NCI-H748 (cell line): ENCODE measurements around the gene CLCN2.

ENCODE experiments used
- DNase-seq: peaks from one replicate; lab custom pipeline; 2025; ENCODE audit not compliant: unreplicated experiment; lab: John Stamatoyannopoulos, UW

The CLCN2 gene

DNA sequence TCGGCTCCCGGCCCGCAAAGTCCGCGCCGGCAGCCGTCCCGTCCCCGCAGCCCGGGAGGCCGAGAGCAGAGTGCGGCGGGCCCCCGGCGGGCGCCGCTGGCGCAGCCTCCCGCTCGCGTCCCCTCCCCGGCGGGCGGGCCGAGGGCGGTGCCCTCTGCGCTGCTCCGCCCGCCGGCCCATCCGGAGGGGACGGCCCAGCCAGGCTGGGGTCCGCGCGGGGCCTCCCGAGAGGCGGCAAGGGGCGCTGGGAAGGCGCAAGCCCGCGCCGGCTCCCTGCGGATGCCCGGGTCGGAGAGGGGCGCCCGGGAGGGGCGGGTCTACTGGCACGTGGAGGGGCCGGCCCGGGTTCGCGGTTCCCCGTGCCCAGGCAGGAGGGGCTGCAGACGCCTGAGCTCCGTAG is at the start of gene CLCN2, which contains the start of gene POLR2H:
Gene CLCN2 (minus strand): TSS at position 74 of the 400 bp plus-strand sequence. CDS start 126 bp downstream, outside the sequence.
Gene POLR2H (plus strand): TSS at position 179 of the 400 bp plus-strand sequence. CDS start 1,783 bp downstream, outside the sequence.
- peak; percentile 60 for DNase-seq

DNA sequence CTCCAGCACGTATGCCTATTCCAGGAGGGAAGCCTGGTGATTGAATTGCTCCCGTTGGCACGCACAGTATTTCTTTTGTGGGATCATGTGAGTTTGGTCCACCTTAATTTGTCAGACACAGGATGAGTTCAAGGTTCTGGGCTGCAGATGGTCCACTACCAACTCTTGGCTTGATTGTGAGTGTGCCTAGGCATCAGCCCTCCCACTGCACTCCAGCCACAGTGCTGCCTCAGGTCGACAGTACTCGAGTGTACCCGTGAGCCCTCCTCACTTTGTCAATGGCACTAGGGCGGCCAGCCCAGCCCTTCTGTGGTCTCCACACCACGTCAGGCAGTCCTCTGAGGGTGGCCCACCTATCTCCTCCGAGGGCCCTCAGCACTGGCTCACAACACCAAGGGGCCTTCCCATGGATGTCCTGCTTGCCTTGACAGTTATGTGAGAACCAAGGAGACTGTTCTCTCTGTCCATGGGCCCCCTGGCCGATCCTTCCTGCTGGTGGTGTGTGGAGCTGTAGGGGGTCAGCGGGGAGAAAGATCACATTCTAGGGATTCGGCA is 48.6 kb upstream of the CLCN2 start:
- DNase-seq = no peak

DNA sequence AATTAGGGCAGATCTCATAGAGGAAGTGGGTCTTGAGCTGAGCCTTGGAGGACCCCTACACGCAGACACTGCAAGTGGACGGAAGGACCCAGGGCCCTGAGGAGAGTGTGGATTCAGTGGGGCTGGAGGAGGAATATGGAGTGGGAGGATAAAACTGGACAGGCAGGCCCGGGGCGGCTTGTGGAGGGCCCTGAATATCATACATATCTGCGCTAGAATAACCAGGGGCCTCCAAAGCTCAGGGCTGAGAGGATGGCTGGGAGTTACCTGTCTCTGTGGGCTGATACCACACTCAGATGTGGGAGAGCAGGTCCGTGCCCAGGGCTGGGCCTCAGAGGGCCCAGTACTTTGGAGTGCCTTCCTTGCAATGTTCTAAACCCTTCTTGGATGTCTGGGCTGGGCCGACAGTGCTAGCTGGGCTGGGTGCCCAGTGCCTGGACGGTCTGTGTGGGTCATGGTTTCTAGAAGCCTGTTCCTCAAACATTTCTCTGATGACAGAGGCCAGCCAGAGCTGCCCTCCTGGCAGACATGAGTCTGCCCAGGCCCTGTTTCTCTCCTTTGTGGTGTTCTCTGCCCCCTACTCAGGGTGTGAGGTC is 48.0 kb upstream of the CLCN2 start:
- no peak for DNase-seq

DNA sequence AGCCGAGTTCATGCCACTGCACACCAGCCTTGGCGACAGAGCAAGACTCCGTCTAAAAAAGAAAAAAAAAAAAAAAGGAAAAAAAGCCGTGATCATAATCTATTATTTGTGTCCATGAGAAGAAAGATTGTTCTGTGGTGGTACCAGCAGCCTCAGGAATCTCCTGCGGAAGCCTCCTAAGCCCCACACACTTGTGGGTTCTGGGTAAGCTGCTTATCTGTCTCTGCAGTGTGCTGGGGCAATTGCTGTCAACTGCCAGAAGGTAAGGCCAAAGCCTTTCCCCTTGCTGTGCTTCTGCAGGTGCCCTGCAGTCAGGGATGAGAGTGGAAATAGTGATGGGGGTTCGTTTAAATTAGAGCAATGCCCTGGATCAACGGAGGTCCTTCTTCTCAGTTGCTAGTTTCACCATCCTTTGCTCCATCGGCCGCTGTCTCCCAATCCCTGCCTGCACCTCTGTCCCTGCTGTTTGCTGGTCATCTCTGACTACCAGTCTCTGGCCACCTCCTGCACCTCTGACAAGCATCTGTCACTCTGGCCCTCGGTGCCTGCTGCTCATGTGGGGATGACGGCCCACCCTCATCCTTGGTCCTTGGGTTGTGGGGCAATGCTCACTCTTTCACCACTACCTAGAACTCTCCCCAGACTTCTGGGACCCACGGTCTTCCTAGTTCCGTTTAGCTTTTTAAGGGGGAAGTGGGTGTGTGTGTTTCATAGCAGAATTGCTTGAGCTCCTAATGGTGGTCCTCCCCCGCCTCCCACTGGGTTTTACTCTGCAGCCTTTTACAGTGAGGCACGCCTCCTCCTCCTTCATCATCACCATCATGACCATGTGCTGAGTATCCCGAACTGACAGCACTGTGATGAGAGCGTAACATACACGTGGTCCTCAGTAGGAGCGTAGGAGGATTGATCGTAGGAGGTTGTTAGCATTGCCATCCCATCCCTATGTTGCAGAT is 43.9 kb upstream of the CLCN2 start:
- no peak for DNase-seq

DNA sequence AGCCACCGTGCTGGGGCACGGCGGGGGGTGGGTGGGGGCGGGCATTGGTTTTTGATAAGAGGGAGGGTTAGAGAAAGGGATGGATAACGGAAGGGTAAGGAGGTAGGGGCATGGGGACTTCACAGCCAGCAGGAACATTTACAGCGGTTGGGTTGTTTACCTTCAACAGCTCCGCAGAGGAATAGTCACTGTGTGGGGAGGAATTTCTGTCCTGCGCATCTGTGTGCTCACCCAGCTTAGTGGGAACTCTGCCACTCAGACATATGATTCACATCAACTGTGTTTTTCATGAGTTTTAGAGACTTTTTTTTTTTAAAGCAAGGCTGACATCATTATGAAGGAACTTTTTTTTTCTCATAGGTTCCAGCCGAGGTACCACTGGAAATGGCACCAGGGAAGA is 38.0 kb upstream of the CLCN2 start:
- no peak for DNase-seq

DNA sequence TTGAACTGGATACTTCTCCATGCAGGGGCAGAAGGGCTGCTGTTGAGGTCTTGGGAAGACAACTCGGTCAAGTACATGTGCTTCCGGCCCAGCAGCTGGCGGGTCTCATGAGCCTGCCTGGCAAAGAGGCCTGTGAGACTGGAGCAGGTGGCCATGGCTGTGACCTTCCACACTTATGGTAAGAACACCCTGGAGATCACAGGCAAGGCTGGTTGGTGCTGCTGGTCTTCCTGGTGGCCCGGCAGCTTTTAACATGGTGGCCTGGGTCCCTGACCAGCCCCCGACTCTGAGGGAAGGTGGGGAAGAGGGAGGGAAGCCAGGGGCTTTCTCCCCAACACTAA is 33.9 kb upstream of the CLCN2 start:
- no peak for DNase-seq

DNA sequence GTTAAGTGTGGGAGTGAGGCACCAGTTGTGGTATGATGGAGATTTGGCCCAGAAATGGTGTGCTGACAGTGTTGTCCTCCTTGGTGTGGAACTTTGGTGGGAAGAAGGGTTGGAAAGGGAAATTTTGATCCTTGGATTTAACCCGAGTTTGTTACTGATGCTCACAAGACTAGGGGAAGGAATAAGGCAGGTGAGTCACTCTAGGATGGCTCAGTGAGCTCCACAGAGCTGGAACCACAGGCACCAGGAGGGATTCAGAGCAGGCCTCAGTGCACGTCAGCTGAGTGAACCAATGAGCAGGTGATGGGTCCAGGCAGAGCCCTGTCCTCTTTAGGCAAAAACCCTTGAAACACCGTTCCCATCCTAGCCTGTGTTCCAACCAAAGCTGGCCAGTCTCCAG is 29.9 kb upstream of the CLCN2 start:
- no peak for DNase-seq

DNA sequence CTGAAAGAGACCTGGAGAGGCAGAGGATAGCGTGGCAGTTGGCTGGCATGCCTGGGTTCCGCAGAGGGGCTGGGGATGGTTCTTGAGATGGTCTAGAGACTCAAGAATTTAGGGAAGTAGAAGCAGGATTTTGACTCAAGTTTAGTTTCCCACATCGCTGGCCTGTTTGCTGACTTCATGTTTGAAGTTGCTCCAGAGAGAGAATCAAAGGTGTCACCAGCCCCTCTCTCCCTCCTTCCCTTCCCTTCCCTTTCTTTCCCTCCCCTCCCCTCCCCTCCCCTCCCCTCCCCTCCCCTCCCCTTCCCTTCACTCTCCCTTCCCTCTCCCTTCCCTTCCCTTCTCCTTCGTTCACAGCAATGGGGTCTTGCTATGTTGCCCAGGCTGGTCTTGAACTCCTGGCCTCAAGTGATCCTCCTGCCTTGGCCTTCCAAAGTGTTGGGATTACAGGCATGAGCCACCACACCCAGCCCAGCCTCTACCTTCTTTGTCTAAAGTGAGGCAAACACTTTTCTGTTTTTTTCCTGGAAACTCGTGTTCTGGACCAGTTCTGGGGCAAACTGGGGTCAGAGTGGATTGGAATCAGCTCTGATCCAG is 28.6 kb upstream of the CLCN2 start:
- DNase-seq = no peak

DNA sequence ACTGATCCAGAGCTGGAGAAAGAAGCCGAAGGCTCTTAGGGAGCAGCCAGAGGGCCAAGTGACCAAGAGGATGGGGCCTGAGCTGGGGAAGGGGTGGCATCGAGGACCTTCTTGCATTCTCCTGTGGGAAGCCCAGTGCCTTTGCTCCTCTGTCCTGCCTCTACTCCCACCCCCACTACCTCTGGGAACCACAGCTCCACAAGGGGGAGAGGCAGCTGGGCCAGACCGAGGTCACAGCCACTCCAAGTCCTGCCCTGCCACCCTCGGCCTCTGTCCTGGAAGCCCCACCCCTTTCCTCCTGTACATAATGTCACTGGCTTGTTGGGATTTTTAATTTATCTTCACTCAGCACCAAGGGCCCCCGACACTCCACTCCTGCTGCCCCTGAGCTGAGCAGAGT is 28.0 kb upstream of the CLCN2 start:
- DNase-seq = no peak

DNA sequence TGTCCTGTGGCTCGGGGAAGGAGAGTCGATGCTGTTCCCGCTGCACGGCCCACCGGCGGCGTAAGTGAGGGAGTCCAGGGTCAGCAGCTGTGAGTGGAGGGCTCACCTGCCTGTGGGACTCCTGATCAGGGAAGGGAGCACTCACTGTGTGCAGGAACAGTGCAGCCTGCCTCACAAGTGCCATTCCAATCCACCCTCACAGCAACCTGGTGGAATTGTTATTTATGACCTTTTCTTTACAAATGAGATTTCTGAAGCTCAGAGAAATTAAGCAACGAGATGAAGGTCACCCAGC is 27.5 kb upstream of the CLCN2 start:
- no peak for DNase-seq

DNA sequence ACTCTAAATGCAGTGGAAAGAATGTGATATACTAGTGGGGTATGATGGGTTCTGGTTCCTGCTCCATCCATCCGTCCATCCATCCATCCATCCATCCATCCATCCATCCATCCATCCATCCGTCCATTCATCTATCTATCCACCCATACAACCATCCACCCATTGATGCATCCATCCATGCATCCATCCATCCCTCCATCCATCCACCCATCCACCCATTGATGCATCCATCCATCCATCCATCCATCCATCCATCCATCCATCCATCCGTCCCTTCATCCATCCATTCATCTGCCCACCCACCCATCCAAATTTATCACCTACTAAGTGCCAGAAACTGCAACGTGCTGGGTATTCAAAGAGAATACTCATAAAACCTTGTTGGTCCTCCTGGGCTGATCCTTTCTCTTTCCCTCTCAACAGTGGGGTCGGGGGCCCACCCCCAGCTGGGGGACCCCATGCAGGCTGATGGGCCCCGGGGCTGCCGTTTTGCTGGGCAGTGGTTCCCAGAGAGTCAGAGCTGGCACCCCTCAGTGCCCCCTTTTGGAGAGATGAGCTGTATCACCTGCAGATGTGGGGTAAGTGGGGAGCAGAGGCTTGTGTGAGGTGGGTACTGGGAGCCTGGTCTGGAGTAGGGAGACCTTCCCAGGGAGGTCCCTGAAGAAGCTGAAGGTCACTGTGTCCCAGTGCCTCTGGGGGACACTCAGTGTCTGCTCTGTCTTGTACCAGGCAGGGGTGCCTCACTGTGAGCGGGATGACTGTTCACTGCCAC is 26.9 kb upstream of the CLCN2 start:
- DNase-seq = no peak

DNA sequence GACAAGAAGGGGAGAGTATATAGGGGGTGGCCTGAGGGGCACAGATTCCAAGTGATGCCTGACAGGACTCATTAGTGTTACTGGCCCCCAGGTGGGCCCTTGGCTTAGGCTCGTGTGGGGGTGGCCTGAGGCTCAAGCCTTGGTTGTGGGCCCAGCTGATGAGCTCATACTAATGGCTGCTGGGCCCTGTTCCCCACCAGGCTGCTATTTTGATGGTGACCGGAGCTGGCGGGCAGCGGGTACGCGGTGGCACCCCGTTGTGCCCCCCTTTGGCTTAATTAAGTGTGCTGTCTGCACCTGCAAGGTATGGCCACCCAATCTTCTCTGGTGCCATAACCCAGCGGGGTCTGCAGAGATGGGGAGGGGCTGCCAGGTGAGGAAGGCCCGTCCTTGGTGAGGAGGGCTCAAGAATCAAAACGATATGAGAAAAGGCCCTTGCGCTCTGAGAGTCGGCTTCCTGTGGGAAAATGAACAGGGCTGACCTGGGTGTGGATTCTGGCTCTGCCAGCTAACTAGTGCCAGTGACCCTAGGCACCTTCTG is 25.8 kb upstream of the CLCN2 start:
- DNase-seq = no peak

DNA sequence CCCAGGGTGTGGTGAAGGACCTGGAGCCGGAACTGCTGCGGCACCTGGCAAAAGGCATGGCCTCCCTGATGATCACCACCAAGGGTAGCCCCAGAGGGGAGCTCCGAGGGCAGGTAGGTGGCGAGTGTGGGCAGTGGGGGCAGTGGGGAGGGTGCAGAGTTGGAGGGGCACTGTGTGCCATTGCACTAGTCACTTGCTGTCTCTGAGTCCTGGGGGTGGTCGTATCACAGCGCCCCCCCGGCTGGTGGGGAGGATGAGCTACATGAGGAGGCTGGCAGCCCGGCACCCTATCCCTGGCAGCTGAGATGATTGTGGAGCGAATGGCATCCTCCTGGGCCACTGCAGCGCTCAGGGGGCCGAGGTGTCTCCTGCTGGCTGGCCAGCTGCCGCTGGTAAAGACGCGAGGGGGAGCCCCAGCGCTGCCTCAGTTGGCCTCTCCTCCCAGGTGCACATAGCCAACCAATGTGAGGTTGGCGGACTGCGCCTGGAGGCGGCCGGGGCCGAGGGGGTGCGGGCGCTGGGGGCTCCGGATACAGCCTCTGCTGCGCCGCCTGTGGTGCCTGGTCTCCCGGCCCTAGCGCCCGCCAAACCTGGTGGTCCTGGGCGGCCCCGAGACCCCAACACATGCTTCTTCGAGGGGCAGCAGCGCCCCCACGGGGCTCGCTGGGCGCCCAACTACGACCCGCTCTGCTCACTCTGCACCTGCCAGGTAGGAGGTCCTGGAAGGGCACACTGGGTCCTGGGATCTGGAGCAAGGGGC is 24.8 kb upstream of the CLCN2 start:
- DNase-seq = no peak

DNA sequence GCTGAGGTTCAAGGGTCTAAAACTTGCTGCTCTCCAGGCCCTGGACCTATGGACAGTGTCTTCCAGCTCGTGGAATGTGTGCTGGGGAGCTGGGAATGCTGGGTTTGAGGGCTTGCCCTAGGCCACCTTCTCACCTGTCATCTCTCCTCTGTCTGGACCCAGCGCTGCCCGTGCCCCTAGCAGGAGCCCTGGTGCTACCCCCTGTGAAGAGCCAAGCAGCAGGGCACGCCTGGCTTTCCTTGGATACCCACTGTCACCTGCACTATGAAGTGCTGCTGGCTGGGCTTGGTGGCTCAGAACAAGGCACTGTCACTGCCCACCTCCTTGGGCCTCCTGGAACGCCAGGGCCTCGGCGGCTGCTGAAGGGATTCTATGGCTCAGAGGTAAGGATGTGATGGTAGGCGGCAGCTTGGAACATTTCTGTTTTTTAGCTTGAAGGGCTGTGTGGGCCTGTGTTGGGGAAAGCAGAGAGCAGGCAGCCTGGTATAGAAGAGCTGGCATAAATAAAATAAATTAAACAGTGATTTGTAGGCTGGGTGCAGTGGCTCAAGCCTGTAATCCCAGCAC is 23.5 kb upstream of the CLCN2 start:
- DNase-seq = no peak

DNA sequence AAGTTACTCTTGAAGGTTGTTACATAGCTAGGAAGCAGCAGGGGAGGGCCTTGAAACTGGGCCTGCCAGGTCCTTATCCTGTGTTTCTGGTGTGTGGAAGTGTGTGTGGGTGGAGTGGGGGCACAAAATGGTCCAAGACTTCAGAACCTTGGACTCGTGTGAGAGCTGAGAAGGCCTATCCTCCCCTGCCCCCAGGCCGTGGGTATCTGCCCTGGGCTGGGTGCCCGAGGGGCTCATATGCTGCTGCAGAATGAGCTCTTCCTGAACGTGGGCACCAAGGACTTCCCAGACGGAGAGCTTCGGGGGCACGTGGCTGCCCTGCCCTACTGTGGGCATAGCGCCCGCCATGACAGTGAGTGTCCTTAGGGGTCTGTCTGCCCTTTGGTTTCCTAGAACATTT is 22.9 kb upstream of the CLCN2 start:
- no peak for DNase-seq

DNA sequence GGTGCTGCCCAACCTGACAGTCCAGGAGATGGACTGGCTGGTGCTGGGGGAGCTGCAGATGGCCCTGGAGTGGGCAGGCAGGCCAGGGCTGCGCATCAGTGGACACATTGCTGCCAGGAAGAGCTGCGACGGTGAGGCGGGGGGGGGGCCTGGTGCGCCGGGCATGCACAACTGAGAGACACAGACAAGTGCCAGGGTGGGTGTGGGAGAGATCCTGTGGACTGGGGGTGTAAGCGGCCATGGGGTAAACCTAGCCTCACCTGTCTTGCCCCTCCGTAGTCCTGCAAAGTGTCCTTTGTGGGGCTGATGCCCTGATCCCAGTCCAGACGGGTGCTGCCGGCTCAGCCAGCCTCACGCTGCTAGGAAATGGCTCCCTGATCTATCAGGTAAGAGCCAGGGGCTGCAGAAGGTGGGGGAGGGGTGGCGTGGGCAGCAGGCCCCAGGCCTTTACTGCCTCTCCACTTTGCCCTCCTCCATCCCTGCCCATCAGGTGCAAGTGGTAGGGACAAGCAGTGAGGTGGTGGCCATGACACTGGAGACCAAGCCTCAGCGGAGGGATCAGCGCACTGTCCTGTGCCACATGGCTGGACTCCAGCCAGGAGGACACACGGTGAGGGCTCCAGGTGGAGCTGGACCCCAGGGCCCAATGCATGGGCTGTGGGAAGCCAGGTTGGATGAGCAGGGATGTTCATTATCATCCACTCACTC is 21.8 kb upstream of the CLCN2 start:
- DNase-seq = no peak

DNA sequence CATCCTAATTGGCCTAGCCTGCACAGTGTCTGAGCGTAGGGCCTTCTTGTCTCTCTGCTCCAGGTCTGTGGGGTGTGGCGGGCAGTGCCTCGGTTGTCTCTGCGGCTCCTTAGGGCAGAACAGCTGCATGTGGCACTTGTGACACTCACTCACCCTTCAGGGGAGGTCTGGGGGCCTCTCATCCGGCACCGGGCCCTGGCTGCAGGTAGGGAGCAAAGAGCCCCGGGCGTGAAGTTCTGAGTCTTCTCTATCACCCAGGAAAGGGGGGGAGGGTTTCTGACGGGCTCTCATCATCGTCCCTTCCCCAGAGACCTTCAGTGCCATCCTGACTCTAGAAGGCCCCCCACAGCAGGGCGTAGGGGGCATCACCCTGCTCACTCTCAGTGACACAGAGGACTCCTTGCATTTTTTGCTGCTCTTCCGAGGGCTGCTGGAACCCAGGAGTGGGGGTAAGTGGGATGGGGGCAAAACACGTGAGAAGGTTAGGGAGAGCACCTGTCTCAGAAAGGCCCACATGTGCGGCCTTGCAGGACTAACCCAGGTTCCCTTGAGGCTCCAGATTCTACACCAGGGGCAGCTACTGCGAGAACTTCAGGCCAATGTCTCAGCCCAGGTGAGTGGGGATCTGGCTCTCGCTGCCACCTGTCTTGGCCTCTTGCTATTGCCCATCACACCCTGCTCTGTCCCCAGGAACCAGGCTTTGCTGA is 21.1 kb upstream of the CLCN2 start:
- DNase-seq = no peak
